PC-3 (cell line): ENCODE results near the gene RALGPS1. TPM values are rescaled to one million over a fixed set of nuclear protein-coding genes. Genes with fewer than 3 reads are reported as not detected.

Experiments
- ATAC-seq: fragments of 200-7000 bp; cut with Tn5 transposase; 2 replicates; pipeline ENCODE4 v1.9.1; 2020; ENCODE audit warnings: mild to moderate bottlenecking, moderate library complexity
- BruUV-seq: library from RNA; stranded (reverse); fragments of 400-500 nt; replicated peaks from 2 replicates; lab custom pipeline; 2021; lab: Mats Ljungman, UMichigan
- CTCF ChIA-PET: fragments of 300-600 bp; sonication (Branson Sonifier 250); formaldehyde crosslinking; loops from one replicate; lab custom pipeline; 2022; ENCODE audit warnings: antibody characterized with exemption; lab: Charles Lee
- POLR2A ChIA-PET: fragments of 300-600 bp; sonication (Branson Sonifier 250); formaldehyde crosslinking; loops from one replicate; lab custom pipeline; 2022; ENCODE audit warnings: antibody characterized with exemption; ENCODE audit not compliant: unreplicated experiment; lab: Charles Lee
- DNase-seq: peaks from one replicate; pipeline ENCODE4 v3.0.0-alpha.2; 2015
- H2AFZ ChIP-seq: fragments of 300-600 bp; sonication (generic); 2 replicates; pipeline ENCODE4 v1.6.0; 2016; ENCODE audit warnings: antibody characterized with exemption, low read length
- H3F3A ChIP-seq: fragments of 300-600 bp; sonication (generic); one replicate; pipeline ENCODE4 v1.6.0; 2017; ENCODE audit warnings: antibody characterized with exemption, low read length, control low read depth, mild to moderate bottlenecking; ENCODE audit not compliant: unreplicated experiment
- H3K27ac ChIP-seq: fragments of 300-600 bp; sonication (generic); 2 replicates; pipeline ENCODE4 v1.5.1; 2016; ENCODE audit warnings: mild to moderate bottlenecking, low read length
- H3K27me3 ChIP-seq: fragments of 300-600 bp; sonication (generic); 2 replicates; pipeline ENCODE4 v1.6.1; 2016; ENCODE audit warnings: low read length, mixed read lengths
- H3K36me3 ChIP-seq: fragments of 300-600 bp; sonication (generic); 2 replicates; pipeline ENCODE4 v1.6.1; 2016; ENCODE audit warnings: low read depth, mixed run types, low read length, mixed read lengths
- H3K4me1 ChIP-seq: fragments of 300-600 bp; sonication (generic); 2 replicates; pipeline ENCODE4 v1.5.1; 2016; ENCODE audit warnings: low read length; ENCODE audit not compliant: insufficient read depth
- H3K4me2 ChIP-seq: fragments of 300-600 bp; sonication (generic); 2 replicates; pipeline ENCODE4 v1.6.0; 2016; ENCODE audit warnings: low read length
- H3K4me3 ChIP-seq: fragments of 300-600 bp; sonication (generic); 2 replicates; pipeline ENCODE4 v1.5.1; 2016; ENCODE audit warnings: mild to moderate bottlenecking, low read length, mixed read lengths
- H3K79me2 ChIP-seq: fragments of 300-600 bp; sonication (generic); 2 replicates; pipeline ENCODE4 v1.6.1; 2017; ENCODE audit warnings: low read length, mixed read lengths
- H3K9ac ChIP-seq: fragments of 300-600 bp; sonication (generic); 2 replicates; pipeline ENCODE4 v1.6.0; 2016; ENCODE audit warnings: mild to moderate bottlenecking, low read length
- H3K9me2 ChIP-seq: fragments of 300-600 bp; sonication (generic); replicated peaks from 2 replicates; pipeline ENCODE4 v1.6.1; 2016; ENCODE audit warnings: mixed run types, low read length, mixed read lengths
- H3K9me3 ChIP-seq: fragments of 300-600 bp; sonication (generic); 2 replicates; pipeline ENCODE4 v1.6.1; 2016; ENCODE audit warnings: low read length, mixed read lengths
- H4K20me1 ChIP-seq: fragments of 300-600 bp; sonication (generic); 2 replicates; pipeline ENCODE4 v1.6.1; 2016; ENCODE audit warnings: low read length, mixed read lengths
- EZH2 ChIP-seq: fragments of 300-600 bp; sonication (generic); IDR thresholded peaks from one replicate; pipeline ENCODE4 v1.6.1; 2017; ENCODE audit warnings: antibody characterized with exemption, mild to moderate bottlenecking, low read length; ENCODE audit not compliant: unreplicated experiment
- EZH2phosphoT487 ChIP-seq: fragments of 300-600 bp; sonication (generic); IDR thresholded peaks from 2 replicates; pipeline ENCODE4 v1.6.1; 2018; ENCODE audit warnings: mild to moderate bottlenecking, antibody characterized with exemption, low read length, borderline replicate concordance
- intact Hi-C: fragments of 100-400 bp; cut with micrococcal nuclease; formaldehyde crosslinking; loops from 2 replicates; pipeline ENCODE4 v1.9.0; 2023
- total RNA-seq: library from RNA; depleted of rRNA; stranded (reverse); fragments of >200 nt; gene quantifications from 2 replicates; pipeline ENCODE4 v1.2.3, GENCODE V29; 2014
- TF ChIP-seq, protein P1 (sequence below): fragments of 300-600 bp; sonication (generic); conservative IDR thresholded peaks from 2 replicates; pipeline ENCODE4 v1.5.1; 2017; ENCODE audit warnings: antibody characterized with exemption, low read depth, mild to moderate bottlenecking, low read length

Gene RALGPS1
- total RNA-seq, 1 experiment from 2014 or later: 10.2 TPM

- no peaks in the 10 kb centered on the region for H3K4me1 ChIP-seq
- intact Hi-C loops: no loop called here
- DNase-seq (no peak), ATAC-seq (no peak)
- no peak overlapping the region for H2AFZ ChIP-seq
- CTCF ChIA-PET: no interaction called here
- no peaks in the 10 kb centered on the region for H3F3A ChIP-seq
- no TSS peak for BruUV-seq
- H4K20me1 ChIP-seq: no peaks in the 10 kb centered on the region
- no peaks in the 10 kb centered on the region for H3K79me2 ChIP-seq
- no peaks in the 10 kb centered on the region for H3K9me3 ChIP-seq
- no peak overlapping the region for H3K9ac ChIP-seq
- H3K4me3 ChIP-seq: no peak overlapping the region
- TF ChIP-seq EZH2 (no peak), EZH2phosphoT487 (no peak)
- TF ChIP-seq, protein P1, sequence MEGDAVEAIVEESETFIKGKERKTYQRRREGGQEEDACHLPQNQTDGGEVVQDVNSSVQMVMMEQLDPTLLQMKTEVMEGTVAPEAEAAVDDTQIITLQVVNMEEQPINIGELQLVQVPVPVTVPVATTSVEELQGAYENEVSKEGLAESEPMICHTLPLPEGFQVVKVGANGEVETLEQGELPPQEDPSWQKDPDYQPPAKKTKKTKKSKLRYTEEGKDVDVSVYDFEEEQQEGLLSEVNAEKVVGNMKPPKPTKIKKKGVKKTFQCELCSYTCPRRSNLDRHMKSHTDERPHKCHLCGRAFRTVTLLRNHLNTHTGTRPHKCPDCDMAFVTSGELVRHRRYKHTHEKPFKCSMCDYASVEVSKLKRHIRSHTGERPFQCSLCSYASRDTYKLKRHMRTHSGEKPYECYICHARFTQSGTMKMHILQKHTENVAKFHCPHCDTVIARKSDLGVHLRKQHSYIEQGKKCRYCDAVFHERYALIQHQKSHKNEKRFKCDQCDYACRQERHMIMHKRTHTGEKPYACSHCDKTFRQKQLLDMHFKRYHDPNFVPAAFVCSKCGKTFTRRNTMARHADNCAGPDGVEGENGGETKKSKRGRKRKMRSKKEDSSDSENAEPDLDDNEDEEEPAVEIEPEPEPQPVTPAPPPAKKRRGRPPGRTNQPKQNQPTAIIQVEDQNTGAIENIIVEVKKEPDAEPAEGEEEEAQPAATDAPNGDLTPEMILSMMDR: no peak
- no peaks in the 10 kb centered on the region for H3K9me2 ChIP-seq
- H3K27me3 ChIP-seq: no peaks in the 10 kb centered on the region
- POLR2A ChIA-PET: no interaction called here
- no peaks in the 10 kb centered on the region for H3K36me3 ChIP-seq
- H3K27ac ChIP-seq: no peak overlapping the region
- H3K4me2 ChIP-seq: no peak overlapping the region
Observed at GRCh38 chr9:126999315-127000068, 84.9 kb downstream of the RALGPS1 start.

GRCh38 chr9:127004946-127005769 is 90.6 kb downstream of the RALGPS1 start:
- TF ChIP-seq EZH2phosphoT487 (no peak), EZH2 (no peak)
- TF ChIP-seq, protein P1: no peak
- Histone ChIP-seq H3K27ac (no peak overlapping the region), H3F3A (no peaks in the 10 kb centered on the region), H3K9me3 (no peaks in the 10 kb centered on the region), H3K9ac (no peak overlapping the region), H2AFZ (no peak overlapping the region), H3K9me2 (no peaks in the 10 kb centered on the region), H3K4me2 (no peak overlapping the region), H3K4me3 (no peak overlapping the region), H3K4me1 (no peaks in the 10 kb centered on the region), H3K79me2 (no peaks in the 10 kb centered on the region), H3K27me3 (no peaks in the 10 kb centered on the region), H4K20me1 (no peaks in the 10 kb centered on the region), H3K36me3 (no peaks in the 10 kb centered on the region)
- BruUV-seq: no TSS peak
- POLR2A ChIA-PET: no interaction called here
- DNase-seq (peak; percentile 3), ATAC-seq (no peak)
- CTCF ChIA-PET: no interaction called here
- intact Hi-C loops: no loop called here
